HG02623 (cell line): ENCODE data around the gene C11orf54.
A peak's percentile ranks its signal among the peaks of the same experiment; 100 is the strongest.
"Not testable (repeated sequence)": the region's sequence is repeated elsewhere in the genome, so short reads cannot be mapped to it uniquely, and the experiment has no call there.

Experiments
- ATAC-seq: cut with Tn5 transposase; IDR thresholded peaks from one replicate; pipeline ENCODE4 v1.9.1; 2021; ENCODE audit warnings: moderate library complexity; ENCODE audit not compliant: unreplicated experiment

C11orf54 gene

GRCh38 chr11:93733474-93733873 lies 8.0 kb upstream of the C11orf54 start:
- ATAC-seq, result no peak

GRCh38 chr11:93734427-93735222 lies 6.8 kb upstream of the C11orf54 start:
- ATAC-seq, result no peak

DNA sequence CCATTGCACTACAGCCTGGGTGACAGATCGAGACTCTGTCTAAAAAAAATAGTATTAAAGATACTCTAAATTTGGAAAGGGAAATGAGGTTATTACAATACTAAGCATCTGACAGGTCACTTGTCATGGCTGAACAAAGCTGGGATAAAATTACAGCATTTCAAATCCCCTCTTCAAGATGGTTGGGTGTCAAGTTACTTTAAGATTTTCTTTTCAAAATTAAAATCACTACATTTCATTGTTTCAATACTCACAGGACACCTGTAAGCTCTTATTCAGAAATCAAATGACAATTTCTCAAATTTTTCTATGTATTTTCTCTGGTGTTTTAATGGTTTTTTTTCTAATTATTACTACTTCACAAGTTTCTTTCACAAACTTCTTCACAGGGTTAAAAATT lies 5.8 kb upstream of the C11orf54 start:
- ATAC-seq, result no peak

GRCh38 chr11:93736129-93736528 lies 5.3 kb upstream of the C11orf54 start:
- ATAC-seq, result no peak

DNA sequence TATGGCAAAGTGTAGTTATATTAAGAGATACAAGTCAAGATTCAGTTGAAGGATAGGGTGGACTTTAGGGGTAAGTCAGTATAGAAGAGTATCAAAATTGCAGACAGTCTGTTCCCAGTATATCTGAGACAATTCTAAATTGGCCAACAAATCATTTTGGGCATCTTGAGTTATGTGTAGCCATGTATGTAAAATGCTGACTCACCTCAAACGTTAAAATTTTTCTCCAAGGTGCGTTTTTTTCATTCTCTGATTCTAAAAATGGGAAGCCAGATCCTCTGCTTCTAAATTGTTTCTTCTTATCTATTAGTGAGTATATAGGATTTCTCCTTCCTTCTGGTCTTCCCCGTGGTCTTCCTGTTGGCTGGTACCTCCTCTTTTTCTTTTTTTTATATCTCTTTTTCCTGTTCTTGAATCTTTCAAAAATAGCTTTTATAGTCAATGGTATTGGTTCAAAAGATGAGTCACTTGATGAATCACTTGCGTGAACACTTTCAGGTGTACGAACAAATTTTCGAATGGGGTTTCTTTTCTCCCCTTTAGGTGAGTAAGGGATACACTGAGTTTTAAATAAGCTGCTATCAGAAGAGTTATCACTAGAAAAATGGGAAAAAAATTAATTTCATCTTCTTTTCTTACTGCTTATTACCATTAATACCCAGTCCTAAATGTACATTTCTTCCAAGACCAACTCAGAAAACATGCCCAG lies 3.4 kb upstream of the C11orf54 start:
- no peak for ATAC-seq

DNA sequence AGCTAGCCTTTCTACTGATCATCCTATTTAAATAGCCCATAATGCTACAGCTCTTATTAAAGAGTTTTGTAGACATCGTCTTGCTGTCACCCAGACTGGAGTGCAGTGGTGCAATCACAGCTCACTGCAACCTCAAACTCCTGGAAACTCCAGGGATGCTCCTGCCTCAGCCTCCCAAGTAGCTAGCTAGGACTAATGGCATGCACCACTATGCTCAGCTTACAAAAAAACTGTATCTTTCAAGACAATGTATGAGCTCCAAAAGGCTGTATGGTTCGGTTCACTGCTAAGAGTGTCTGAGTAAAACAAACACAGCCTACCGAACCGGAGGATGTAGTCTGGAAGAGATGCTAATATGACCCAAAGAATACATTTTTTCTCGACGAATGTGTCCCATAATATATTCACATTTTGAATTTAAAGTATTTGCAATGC lies 2.8 kb upstream of the C11orf54 start:
- ATAC-seq, result no peak

DNA sequence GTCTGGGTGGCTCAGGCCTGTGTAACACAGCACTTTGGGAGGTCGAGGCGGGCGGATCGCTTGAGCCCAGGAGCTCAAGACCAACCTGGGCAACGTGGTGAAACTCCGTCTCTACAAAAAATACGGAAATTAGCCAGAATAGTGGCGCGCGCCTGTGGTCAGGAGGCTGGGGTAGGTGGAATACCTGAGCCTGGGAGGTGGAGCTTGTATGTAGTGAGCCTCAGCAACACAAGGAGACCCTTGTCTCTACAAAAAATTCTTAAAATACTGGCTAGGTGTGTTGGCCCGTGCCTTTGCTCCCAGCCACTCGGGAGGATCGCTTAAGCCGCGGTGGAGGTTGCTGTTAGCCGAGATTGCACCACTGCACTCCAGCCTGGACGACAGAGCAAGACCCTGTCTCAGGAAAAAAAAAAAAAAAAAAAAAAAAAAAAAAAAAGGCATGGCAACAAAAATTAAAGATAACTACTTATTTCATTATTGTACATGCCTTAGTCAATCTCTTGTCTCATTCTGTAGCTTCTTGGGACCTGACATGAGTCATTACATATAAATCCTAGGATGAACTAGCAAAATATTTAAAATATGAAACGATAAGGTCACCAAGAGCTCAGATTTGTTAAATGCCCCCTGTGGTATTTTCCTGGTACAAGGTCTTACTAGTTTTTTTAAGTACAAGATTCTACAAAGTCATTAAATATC lies 1.3 kb upstream of the C11orf54 start:
- ATAC-seq, result peak; percentile 16

GRCh38 chr11:93740730-93741093 lies 760 bp upstream of the C11orf54 start:
- peak; percentile 26 for ATAC-seq

DNA sequence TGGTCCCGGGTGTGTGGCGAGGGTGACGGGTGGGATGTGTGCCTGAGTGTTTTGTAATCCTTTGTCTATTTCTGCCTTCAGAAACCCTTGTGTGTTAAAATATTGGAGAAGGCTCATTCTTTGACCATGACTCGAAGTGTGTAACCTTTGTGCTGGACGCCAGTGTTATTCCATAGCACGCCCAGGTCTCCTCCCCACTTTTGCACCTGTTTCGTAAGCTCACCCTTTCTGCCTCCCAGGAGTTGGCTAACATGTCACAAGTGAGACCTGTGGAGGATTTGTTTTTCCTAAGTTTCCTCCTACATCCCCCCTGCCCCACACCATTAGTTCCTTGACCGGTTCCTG lies 382 bp downstream of the C11orf54 start:
- ATAC-seq, result peak; percentile 10

DNA sequence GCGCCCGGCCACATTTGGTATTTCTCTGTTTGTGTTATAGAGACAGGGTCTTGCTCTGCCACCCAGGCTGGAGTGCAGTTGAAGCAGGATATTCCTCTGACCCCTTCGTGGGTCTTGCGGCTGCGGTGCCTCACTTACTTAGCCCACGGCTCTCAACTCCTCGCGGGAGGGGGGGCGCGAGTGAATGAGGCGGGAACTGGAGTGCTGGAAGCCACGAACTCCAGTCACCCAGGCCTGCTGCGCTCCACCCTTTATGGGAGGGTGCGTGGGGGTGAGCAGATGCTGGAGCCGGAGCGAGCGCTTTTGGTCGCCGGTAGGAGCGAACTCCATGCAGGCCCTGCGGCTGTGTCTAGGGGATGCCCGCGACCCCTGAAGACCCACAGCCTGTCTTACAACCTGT lies 1.8 kb downstream of the C11orf54 start:
- no peak for ATAC-seq

GRCh38 chr11:93744669-93745004 lies 3.2 kb downstream of the C11orf54 start:
- no peak for ATAC-seq

GRCh38 chr11:93745005-93745755 lies 3.7 kb downstream of the C11orf54 start:
- not testable (repeated sequence) for ATAC-seq

- ATAC-seq, result no peak
Observed at GRCh38 chr11:93746101-93746500, 4.6 kb downstream of the C11orf54 start.

DNA sequence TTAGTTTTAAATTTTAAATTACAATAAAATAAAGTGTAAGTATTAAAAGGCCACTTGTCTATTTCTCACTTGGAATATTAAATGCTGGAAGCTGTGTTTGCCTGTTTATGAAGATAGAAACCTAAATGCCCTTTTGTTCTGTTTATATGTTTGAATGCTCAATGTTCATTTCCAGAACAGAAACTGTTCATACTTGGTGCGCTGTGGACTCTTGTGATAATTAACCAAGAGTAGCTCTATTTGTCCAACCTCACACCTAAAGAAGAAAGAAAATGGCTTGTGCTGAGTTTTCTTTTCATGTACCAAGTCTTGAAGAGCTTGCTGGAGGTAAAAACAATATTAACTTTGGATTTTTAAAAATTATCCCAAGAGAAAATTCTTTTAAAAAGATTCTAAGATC lies 5.7 kb downstream of the C11orf54 start:
- peak; percentile 84 for ATAC-seq

DNA sequence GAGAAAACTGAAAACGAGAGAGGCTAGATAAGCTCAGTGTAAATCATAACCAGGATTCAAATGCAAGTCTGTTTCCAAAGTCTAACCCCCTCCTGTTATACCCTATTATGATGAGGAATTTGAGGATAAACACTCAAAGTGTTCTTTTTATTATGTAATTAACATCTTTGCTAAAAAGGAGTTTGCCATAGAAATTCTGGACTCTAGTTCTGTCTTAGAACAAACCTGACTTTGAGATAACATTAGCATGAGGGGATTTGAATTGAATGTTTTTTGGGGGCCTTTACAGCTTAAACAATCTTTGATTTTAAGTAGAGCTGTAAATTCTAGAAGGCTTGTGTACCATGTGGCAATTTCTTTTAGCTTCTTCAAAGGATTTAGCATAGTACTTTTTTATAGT lies 9.5 kb downstream of the C11orf54 start:
- ATAC-seq, result no peak

- ATAC-seq, result no peak
Observed at GRCh38 chr11:93753241-93753640, 11.8 kb downstream of the C11orf54 start.

GRCh38 chr11:93756748-93757147 lies 15.3 kb downstream of the C11orf54 start:
- ATAC-seq, result peak; percentile 43

- no peak for ATAC-seq
Observed at GRCh38 chr11:93757301-93757700, 15.8 kb downstream of the C11orf54 start.

GRCh38 chr11:93757924-93758865 lies 16.7 kb downstream of the C11orf54 start:
- ATAC-seq, result no peak

DNA sequence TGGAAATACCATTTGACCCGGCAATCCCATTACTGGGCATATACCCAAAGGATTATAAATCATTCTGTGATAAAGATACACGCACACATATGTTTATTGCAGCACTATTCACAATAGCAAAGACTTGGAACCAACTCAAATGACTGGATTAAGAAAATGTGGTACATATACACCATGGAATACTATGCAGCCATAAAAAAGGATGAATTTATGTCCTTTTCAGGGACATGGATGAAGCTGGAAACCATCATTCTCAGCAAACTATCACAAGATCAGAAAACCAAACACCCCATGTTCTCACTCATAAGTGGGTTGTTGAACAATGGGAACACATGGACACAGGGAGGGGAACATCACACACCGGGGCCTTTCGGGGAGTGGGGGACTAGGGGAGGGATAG lies 17.7 kb downstream of the C11orf54 start:
- not testable (repeated sequence) for ATAC-seq
